Cerebellar nuclear complex (tissue), 1 donor: ENCODE measurements around the gene RHOC.

Source experiments
- DNase-seq, 2 experiments: peaks; one replicate each; lab custom pipeline; 2025; lab: John Stamatoyannopoulos, UW

Gene RHOC

GRCh38 chr1:112678605-112679004, 28.3 kb downstream of the RHOC start:
- no peak for DNase-seq

- DNase-seq, result no peak
Observed at GRCh38 chr1:112677501-112677900, 29.4 kb downstream of the RHOC start.

GRCh38 chr1:112676543-112676942, 30.4 kb downstream of the RHOC start:
- no peak for DNase-seq

GRCh38 chr1:112675728-112676381, 31.1 kb downstream of the RHOC start:
- no peak for DNase-seq

DNA sequence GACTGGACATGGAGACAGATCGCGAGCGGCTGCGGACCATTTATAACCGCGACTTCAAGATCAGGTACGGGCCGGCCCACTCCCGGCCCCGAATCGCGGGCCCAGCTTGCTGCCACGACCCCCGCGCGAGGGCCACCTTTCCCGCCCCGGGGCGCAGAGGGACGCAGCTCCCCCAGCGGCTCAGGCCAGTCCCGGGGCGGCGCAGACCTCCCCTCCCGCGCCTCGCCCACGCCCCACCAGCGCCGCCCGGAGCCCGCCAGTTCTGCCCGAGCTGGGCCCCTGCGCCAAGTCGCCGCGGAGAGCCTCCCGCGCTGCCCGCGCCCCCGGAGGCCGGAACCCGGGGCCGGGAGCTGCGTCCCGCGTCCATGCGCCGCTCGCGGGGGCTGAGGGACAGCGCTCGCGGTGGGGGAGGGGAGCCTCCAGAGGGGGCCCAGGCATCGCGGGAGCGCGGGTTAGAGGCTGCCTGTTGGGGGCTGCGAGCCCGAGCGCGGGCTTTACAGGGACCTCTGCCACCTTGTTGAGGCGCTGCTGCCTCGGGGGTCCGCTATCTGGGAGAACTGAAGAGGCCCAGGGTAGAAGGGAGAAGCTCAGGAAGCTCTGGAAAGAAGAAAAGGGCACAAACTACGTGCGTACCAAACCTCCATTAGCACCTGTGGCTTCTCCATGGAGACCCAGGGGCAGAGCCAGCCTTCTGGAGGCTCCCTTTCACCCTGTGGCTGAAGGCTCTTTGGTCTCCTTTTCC, 31.8 kb downstream of the RHOC start:
- no peak for DNase-seq

DNA sequence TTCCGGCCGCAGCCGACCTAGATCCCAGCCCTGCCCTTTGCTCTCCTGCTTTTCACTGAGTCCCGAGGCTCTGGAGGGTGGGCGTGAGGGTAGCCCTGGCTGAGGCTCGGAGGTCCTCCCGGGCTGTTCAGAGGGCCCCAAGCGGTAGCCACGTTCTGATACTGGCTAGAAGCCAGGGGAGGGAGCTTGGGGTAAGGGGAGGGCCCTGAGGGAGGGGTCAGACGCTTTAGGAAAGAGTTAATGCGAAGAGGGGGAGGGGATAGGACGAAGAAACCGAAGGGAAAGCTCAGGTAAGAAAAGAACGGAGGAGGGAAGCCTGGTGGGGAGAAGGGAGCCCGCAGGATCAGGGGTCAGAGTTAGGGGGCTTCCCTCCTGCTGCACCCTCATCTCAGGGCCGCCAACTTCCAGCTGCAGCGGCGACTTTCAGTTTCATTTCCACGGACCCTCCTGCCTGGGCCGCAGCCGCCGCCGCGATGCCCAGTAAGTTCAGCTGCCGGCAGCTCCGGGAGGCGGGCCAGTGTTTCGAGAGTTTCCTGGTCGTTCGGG, 32.4 kb downstream of the RHOC start, which contains the start of gene MOV10:
Gene MOV10 (plus strand): TSS at position 220 of the 546 bp plus-strand sequence. CDS start 254 bp downstream, at position 474.
- DNase-seq, result no peak

- DNase-seq, result no peak
Observed at GRCh38 chr1:112673592-112674439, 33.1 kb downstream of the RHOC start.

DNA sequence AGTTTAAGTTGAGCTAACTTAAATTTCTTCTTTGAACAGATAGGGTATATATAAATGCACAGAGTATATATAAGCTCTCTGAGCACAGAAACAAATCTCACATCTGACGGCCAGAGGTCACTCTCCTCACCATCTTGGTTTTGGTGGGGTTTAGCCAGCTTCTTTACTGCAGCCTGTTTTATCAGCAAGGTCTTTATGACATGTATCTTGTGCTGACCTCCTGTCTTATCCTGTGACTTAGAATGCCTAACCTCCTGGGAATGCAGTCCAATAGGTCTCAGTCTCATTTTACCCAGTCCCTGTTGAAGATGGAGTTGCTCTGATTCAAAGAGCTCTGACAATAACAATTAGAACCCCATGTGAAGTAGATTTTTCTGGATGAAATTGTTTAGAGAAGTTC, 34.1 kb downstream of the RHOC start:
- no peak for DNase-seq

- no peak for DNase-seq
Observed at GRCh38 chr1:112672009-112672408, 34.9 kb downstream of the RHOC start.

- DNase-seq, result no peak
Observed at GRCh38 chr1:112666946-112667345, 40.0 kb downstream of the RHOC start.

DNA sequence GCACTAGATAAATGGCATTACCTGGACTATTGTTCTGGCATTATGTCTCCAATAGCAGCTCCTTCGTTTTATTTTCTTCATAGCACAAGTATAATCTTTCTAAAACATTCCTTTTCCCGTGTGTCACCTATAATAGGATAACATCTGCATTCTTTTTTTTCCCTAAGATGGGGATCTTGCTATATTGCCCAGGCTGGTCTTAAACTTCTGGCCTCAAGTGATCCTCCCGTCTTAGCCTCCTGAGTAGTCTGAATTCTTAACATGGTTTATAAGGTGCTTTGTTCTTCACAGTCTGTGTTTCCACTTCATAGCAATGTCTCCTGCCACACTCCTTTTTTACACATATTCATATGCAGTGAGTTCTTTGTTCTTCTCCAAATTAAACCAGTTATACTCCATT, 41.1 kb downstream of the RHOC start:
- no peak for DNase-seq

DNA sequence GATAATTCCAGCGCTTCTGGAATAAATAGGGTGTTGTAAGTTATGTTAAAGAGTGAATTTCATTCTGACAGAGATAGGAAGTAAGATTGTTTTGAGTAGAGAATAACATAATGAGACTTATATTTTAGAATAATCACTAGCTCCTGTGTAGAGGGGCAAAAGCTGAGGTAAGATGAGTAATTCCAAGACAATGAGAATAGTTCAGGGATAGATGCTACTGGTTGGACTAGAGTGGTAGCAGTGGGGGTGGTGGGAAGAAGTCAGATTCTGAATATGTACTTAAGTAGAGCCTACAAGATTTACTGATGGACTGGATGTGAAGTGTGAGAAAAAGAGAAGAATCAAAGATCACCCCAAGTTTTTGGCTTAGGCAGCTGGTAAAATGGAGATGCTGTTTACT, 55.7 kb downstream of the RHOC start:
- no peak for DNase-seq
